Measurements from ENCODE around the gene MBP. TPM values are rescaled to one million over a fixed set of nuclear protein-coding genes. Genes with fewer than 3 reads are reported as not detected.
"Not testable (repeated sequence)": the region's sequence is repeated elsewhere in the genome, so short reads cannot be mapped to it uniquely, and the experiment has no call there.

The MBP gene
- total RNA-seq, 2 experiments from 2014 or later, result 13.5 to 28.9 TPM

DNA sequence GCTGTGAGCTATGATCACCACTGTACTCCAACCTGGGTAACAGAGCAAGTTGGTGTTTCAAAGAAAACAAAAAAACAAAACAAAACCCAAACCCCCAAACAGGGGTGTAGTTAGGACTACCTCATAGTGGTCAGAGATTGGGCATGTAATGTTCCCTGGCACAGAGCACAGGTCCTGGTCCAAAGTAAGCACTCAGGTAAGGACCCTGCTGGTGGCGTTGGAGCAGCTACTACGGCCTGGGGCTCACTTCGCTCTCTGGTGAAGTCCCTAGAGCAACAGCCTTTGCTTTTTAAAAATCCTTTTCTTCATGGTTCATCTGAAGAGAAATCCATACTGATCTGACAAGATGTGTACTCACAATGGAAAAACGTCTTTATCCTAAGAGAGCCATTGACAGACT, 179.8 kb downstream of the MBP start:
- Histone ChIP-seq H3K9me3 (ENCODE audit: low read length) (no peaks in the 10 kb centered on the region), H3K4me1 (ENCODE audit: insufficient read depth, low read length, poor library complexity, severe bottlenecking) (no peaks in the 10 kb centered on the region), H3K27ac (ENCODE audit: low read depth, low read length, poor library complexity, severe bottlenecking) (no peak overlapping the region), H3K9me2 (ENCODE audit: insufficient read depth, low read length) (no peaks in the 10 kb centered on the region), H3K4me2 (ENCODE audit: low read length) (no peak overlapping the region), H3K4me3 (ENCODE audit: low read depth, low read length, poor library complexity, severe bottlenecking) (no peak overlapping the region), H3K36me3 (ENCODE audit: insufficient read depth, low read length) (peaks cover 8% of the 10 kb centered on the region), H2AFZ (ENCODE audit: low read length) (no peak overlapping the region), H3K79me2 (ENCODE audit: insufficient read depth, low read depth, low read length) (no peaks in the 10 kb centered on the region), H4K20me1 (ENCODE audit: insufficient read depth, low read length) (no peaks in the 10 kb centered on the region)
- CTCF ChIA-PET (ENCODE audit: unreplicated experiment), result no interaction called here
- no peak for DNase-seq (ENCODE audit: low spot score)
- no peak for TF ChIP-seq EZH2phosphoT487 (IDR thresholded peaks at IDR 0.05; ENCODE audit: borderline replicate concordance, low read depth, low read length)
- POLR2A ChIA-PET, result no interaction called here
- no TSS peak for BruUV-seq (replicated peaks)
- intact Hi-C loops (cut with micrococcal nuclease; ENCODE audit: unreplicated experiment), result no loop called here

DNA sequence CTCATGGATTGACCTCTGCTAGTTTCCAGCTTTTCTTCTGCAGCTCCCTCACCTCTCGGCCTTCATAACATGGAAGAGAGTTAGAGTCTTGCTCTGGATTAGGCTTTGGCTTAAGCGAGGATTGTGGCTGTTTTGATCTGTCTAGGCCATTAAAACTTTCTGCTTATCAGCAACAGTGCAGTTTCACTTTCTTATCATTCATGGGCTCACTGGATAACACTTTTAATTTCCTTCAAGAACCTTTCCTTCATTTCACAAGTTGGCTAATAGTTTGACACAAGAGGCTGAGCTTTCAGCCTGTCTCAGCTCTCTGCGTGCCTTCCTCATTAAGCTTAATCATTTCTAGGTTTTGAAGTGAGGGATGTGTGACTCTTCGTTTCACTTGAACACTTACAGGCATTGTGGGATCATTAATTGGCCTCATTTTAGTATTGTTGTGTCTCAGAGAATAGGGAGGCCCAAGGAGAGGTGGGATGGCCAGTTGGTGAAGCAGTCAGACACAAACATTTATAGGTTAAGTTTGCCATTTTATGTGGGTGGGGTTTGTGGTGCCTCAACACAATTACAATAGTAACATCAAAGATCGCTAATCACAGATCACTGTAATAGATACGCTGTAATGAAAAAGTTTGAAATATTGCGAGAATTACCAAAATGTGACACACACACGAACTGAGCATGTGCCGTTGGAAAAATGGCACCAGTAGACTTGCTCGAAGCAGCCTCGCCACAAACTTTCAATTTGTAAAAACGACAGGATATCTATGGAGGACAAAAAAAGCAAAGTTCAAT, 180.9 kb downstream of the MBP start:
- Histone ChIP-seq H3K9me3 (ENCODE audit: low read length) (no peaks in the 10 kb centered on the region), H3K36me3 (ENCODE audit: insufficient read depth, low read length) (peaks cover 11% of the 10 kb centered on the region), H3K4me3 (ENCODE audit: low read depth, low read length, poor library complexity, severe bottlenecking) (no peak overlapping the region), H3K79me2 (ENCODE audit: insufficient read depth, low read depth, low read length) (no peaks in the 10 kb centered on the region), H3K27ac (ENCODE audit: low read depth, low read length, poor library complexity, severe bottlenecking) (no peak overlapping the region), H3K4me1 (ENCODE audit: insufficient read depth, low read length, poor library complexity, severe bottlenecking) (no peaks in the 10 kb centered on the region), H4K20me1 (ENCODE audit: insufficient read depth, low read length) (no peaks in the 10 kb centered on the region), H3K4me2 (ENCODE audit: low read length) (no peak overlapping the region), H3K9me2 (ENCODE audit: insufficient read depth, low read length) (no peaks in the 10 kb centered on the region), H2AFZ (ENCODE audit: low read length) (no peak overlapping the region)
- no peak for DNase-seq (ENCODE audit: low spot score)
- ChIA-PET CTCF (ENCODE audit: unreplicated experiment) (no interaction called here), POLR2A (no interaction called here)
- intact Hi-C loops (cut with micrococcal nuclease; ENCODE audit: unreplicated experiment), result no loop called here
- TF ChIP-seq, protein P1, sequence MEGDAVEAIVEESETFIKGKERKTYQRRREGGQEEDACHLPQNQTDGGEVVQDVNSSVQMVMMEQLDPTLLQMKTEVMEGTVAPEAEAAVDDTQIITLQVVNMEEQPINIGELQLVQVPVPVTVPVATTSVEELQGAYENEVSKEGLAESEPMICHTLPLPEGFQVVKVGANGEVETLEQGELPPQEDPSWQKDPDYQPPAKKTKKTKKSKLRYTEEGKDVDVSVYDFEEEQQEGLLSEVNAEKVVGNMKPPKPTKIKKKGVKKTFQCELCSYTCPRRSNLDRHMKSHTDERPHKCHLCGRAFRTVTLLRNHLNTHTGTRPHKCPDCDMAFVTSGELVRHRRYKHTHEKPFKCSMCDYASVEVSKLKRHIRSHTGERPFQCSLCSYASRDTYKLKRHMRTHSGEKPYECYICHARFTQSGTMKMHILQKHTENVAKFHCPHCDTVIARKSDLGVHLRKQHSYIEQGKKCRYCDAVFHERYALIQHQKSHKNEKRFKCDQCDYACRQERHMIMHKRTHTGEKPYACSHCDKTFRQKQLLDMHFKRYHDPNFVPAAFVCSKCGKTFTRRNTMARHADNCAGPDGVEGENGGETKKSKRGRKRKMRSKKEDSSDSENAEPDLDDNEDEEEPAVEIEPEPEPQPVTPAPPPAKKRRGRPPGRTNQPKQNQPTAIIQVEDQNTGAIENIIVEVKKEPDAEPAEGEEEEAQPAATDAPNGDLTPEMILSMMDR (conservative IDR thresholded peaks at IDR 0.05; ENCODE audit: low read length), result no peak
- TF ChIP-seq EZH2phosphoT487 (IDR thresholded peaks at IDR 0.05; ENCODE audit: borderline replicate concordance, low read depth, low read length), result no peak
- BruUV-seq (replicated peaks), result no TSS peak

DNA sequence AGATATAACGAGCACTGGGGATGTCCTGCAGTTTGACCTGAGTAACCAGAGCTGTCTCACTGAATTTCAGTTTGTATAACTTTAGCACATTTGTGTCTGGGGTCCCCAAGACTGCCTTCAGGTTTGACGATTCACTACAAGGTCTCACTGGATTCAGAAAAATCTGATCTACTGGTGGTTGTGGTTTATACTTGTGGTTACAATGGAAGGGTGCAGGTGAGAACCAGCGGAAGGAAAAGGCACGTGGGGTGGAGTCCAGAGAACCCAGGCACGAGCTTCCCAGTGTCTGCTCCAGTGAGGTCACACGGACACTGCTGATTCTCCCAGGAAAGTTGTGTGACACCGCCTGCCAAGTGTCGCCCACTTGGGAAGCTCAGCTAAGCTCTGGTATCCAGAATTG, 184.2 kb downstream of the MBP start:
- Histone ChIP-seq H3K79me2 (ENCODE audit: insufficient read depth, low read depth, low read length) (no peaks in the 10 kb centered on the region), H2AFZ (ENCODE audit: low read length) (no peak overlapping the region), H3K9me2 (ENCODE audit: insufficient read depth, low read length) (no peaks in the 10 kb centered on the region), H4K20me1 (ENCODE audit: insufficient read depth, low read length) (no peaks in the 10 kb centered on the region), H3K4me2 (ENCODE audit: low read length) (no peak overlapping the region), H3K4me1 (ENCODE audit: insufficient read depth, low read length, poor library complexity, severe bottlenecking) (no peaks in the 10 kb centered on the region), H3K9me3 (ENCODE audit: low read length) (no peaks in the 10 kb centered on the region), H3K36me3 (ENCODE audit: insufficient read depth, low read length) (peaks cover 14% of the 10 kb centered on the region), H3K4me3 (ENCODE audit: low read depth, low read length, poor library complexity, severe bottlenecking) (no peak overlapping the region), H3K27ac (ENCODE audit: low read depth, low read length, poor library complexity, severe bottlenecking) (no peak overlapping the region)
- ChIA-PET CTCF (ENCODE audit: unreplicated experiment) (no interaction called here), POLR2A (no interaction called here)
- TF ChIP-seq EZH2phosphoT487 (IDR thresholded peaks at IDR 0.05; ENCODE audit: borderline replicate concordance, low read depth, low read length), result no peak
- TF ChIP-seq, protein P1 (conservative IDR thresholded peaks at IDR 0.05; ENCODE audit: low read length), result no peak
- intact Hi-C loops (cut with micrococcal nuclease; ENCODE audit: unreplicated experiment), result no loop called here
- DNase-seq (ENCODE audit: low spot score), result no peak
- BruUV-seq (replicated peaks), result no TSS peak

DNA sequence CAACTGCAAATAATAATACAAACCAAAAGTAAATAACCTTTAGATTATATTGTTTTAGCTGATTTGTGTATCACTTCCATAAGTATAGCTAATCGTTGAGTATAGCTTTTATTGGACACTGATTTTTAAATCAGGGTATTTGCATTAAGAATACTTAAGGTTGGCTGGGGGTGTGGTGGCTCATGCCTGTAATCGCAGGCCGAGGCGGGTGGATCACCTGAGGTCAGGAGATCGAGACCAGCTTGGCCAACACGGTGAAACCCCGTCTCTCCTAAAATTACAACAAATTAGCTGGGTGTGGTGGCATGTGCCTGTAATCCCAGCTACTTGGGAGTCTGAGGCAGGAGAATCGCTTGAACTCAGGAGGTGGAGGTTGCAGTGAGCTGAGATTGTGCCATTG, 188.2 kb downstream of the MBP start:
- POLR2A ChIA-PET, result not testable (repeated sequence)

More for the DNA sequence above, 188.2 kb downstream of the MBP start:
- DNase-seq (ENCODE audit: low spot score); H3K9me2 ChIP-seq (ENCODE audit: insufficient read depth, low read length); H2AFZ ChIP-seq (ENCODE audit: low read length); H3K27ac ChIP-seq (ENCODE audit: low read depth, low read length, poor library complexity, severe bottlenecking); H3K4me2 ChIP-seq (ENCODE audit: low read length); H3K79me2 ChIP-seq (ENCODE audit: insufficient read depth, low read depth, low read length); intact Hi-C loops (cut with micrococcal nuclease; ENCODE audit: unreplicated experiment); H3K4me3 ChIP-seq (ENCODE audit: low read depth, low read length, poor library complexity, severe bottlenecking); H4K20me1 ChIP-seq (ENCODE audit: insufficient read depth, low read length); BruUV-seq (replicated peaks); CTCF ChIA-PET (ENCODE audit: unreplicated experiment); H3K9me3 ChIP-seq (ENCODE audit: low read length); H3K4me1 ChIP-seq (ENCODE audit: insufficient read depth, low read length, poor library complexity, severe bottlenecking): not testable (repeated sequence)
- H3K36me3 ChIP-seq (ENCODE audit: insufficient read depth, low read length), result peaks cover 14% of the 10 kb centered on the region

Measured in OCI-LY7 (cell line).